ENCODE measurements around the gene RPL10. TPM values are rescaled to one million over a fixed set of nuclear protein-coding genes. Genes with fewer than 3 reads are reported as not detected.
A peak's percentile ranks its signal among the peaks of the same experiment; 100 is the strongest.

The RPL10 gene
- total and polyA plus RNA-seq, 2 of the 13 experiments (the other 11 are each of a cell fraction or from before 2014, with no cell fraction given), result 2,381 to 4,713 TPM

DNA sequence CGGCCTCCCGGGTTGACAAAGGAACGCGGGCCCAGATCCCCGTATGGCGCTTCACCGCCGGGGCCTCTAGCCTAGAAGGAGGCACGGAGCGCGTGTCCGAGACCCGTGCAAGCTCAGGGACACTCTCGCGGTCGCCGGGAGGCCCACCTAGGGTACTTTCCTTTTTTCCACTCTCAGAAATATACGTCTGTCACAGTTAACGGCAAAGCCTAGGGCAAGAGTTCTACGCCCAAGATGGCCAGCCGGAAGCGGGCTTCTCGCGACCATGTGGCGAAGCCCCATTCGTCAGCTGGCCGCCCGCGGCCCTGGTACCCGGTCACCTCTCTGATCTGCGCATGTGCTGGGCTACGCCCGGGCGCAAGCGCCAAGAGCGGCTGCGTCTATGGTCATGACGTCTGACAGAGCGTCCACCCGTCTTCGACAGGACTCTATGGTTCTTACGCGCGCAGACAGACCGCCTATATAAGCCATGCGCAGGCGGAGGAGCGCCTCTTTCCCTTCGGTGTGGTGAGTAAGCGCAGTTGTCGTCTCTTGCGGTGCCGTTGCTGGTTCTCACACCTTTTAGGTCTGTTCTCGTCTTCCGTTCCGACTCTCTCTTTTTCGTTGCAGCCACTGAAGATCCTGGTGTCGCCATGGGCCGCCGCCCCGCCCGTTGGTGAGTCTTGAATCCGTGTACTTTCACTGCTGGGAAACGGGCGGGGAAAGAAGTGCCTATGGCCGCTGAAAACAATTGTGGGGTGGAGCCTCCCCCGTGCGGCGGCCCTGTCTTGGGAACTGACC, at the start of gene RPL10 (continued):
- TF ChIP-seq, protein P1, sequence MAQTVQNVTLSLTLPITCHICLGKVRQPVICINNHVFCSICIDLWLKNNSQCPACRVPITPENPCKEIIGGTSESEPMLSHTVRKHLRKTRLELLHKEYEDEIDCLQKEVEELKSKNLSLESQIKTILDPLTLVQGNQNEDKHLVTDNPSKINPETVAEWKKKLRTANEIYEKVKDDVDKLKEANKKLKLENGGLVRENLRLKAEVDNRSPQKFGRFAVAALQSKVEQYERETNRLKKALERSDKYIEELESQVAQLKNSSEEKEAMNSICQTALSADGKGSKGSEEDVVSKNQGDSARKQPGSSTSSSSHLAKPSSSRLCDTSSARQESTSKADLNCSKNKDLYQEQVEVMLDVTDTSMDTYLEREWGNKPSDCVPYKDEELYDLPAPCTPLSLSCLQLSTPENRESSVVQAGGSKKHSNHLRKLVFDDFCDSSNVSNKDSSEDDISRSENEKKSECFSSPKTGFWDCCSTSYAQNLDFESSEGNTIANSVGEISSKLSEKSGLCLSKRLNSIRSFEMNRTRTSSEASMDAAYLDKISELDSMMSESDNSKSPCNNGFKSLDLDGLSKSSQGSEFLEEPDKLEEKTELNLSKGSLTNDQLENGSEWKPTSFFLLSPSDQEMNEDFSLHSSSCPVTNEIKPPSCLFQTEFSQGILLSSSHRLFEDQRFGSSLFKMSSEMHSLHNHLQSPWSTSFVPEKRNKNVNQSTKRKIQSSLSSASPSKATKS (CRISPR knock-in tag; IDR thresholded peaks at IDR 0.05), result no peak
- TF ChIP-seq PHF21A (CRISPR knock-in tag; IDR thresholded peaks at IDR 0.05) (0 out of 2 replicates have a peak, but pooled peaks have one; percentile 9), SETDB1 (CRISPR knock-in tag; IDR thresholded peaks at IDR 0.05; ENCODE audit: borderline replicate concordance) (no peak), IKZF4 (CRISPR knock-in tag; IDR thresholded peaks at IDR 0.05; ENCODE audit: borderline replicate concordance, low read depth, not compliant biosample characterization) (no peak), DNMT1 (CRISPR knock-in tag; IDR thresholded peaks at IDR 0.05) (no peak), TSC22D2 (CRISPR knock-in tag; IDR thresholded peaks at IDR 0.05; ENCODE audit: borderline replicate concordance) (no peak), RFX3 (CRISPR knock-in tag; IDR thresholded peaks at IDR 0.05) (0 out of 2 replicates have a peak, but pooled peaks have one; percentile 13), KDM2A (CRISPR knock-in tag; IDR thresholded peaks at IDR 0.05; ENCODE audit: borderline replicate concordance, low read depth) (no peak), KDM1A (CRISPR knock-in tag; IDR thresholded peaks at IDR 0.05) (no peak), MED8 (CRISPR knock-in tag; IDR thresholded peaks at IDR 0.05; ENCODE audit: insufficient replicate concordance) (no peak), ERF (CRISPR knock-in tag; IDR thresholded peaks at IDR 0.05) (no peak), ARNT2 (CRISPR knock-in tag; IDR thresholded peaks at IDR 0.05; ENCODE audit: low read depth) (peak; percentile 40; the same call in 1 of the 2 replicates), ZNF44 (CRISPR knock-in tag; IDR thresholded peaks at IDR 0.05) (no peak), ZNF160 (CRISPR knock-in tag; IDR thresholded peaks at IDR 0.05) (0 out of 2 replicates have a peak, but pooled peaks have one; percentile 9), ZNF33A (CRISPR knock-in tag; IDR thresholded peaks at IDR 0.05; ENCODE audit: borderline replicate concordance) (no peak), ZSCAN31 (CRISPR knock-in tag; IDR thresholded peaks at IDR 0.05; ENCODE audit: low read depth) (no peak), POGZ (CRISPR knock-in tag; IDR thresholded peaks at IDR 0.05) (no peak), NFYB (CRISPR knock-in tag; IDR thresholded peaks at IDR 0.05) (peak; percentile 71), RBAK (CRISPR knock-in tag; IDR thresholded peaks at IDR 0.05) (no peak), NCOA5 (CRISPR knock-in tag; IDR thresholded peaks at IDR 0.05) (no peak)
- TF ChIP-seq, protein P2, sequence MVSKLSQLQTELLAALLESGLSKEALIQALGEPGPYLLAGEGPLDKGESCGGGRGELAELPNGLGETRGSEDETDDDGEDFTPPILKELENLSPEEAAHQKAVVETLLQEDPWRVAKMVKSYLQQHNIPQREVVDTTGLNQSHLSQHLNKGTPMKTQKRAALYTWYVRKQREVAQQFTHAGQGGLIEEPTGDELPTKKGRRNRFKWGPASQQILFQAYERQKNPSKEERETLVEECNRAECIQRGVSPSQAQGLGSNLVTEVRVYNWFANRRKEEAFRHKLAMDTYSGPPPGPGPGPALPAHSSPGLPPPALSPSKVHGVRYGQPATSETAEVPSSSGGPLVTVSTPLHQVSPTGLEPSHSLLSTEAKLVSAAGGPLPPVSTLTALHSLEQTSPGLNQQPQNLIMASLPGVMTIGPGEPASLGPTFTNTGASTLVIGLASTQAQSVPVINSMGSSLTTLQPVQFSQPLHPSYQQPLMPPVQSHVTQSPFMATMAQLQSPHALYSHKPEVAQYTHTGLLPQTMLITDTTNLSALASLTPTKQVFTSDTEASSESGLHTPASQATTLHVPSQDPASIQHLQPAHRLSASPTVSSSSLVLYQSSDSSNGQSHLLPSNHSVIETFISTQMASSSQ (IDR thresholded peaks at IDR 0.05; ENCODE audit: low read depth), result no peak
- TF ChIP-seq, protein P2 (CRISPR knock-in tag; IDR thresholded peaks at IDR 0.05; ENCODE audit: borderline replicate concordance), result no peak; the same call in 1 of the 2 replicates
- TF ChIP-seq, protein P3, sequence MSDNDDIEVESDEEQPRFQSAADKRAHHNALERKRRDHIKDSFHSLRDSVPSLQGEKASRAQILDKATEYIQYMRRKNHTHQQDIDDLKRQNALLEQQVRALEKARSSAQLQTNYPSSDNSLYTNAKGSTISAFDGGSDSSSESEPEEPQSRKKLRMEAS (IDR thresholded peaks at IDR 0.05), result peak; percentile 80

All from HepG2 (cell line).